ENCODE results near the gene TMEM181. TPM values are rescaled to one million over a fixed set of nuclear protein-coding genes. Genes with fewer than 3 reads are reported as not detected.

Gene TMEM181
- total and polyA plus RNA-seq, 2 of the 13 experiments (the other 11 are each of a cell fraction or from before 2014, with no cell fraction given) = 59.1 to 108 TPM

GRCh38 chr6:158554611-158555361, 5.1 kb upstream of the TMEM181 start (continued):
- TF ChIP-seq IRF9 (CRISPR knock-in tag; IDR thresholded peaks at IDR 0.05; ENCODE audit: borderline replicate concordance) (no peak), KAT8 (CRISPR knock-in tag; IDR thresholded peaks at IDR 0.05) (peak; percentile 85), CCDC6 (CRISPR knock-in tag; IDR thresholded peaks at IDR 0.05) (peak; percentile 54), NONO (IDR thresholded peaks at IDR 0.05) (no peak), NONO (CRISPR knock-in tag; conservative IDR thresholded peaks at IDR 0.05) (peak; percentile 78; the same call in 1 of the 2 replicates), SAP130 (CRISPR knock-in tag; IDR thresholded peaks at IDR 0.05; ENCODE audit: low read depth) (peak; percentile 93), RORA (CRISPR knock-in tag; IDR thresholded peaks at IDR 0.05) (no peak), ZNF224 (CRISPR knock-in tag; IDR thresholded peaks at IDR 0.05) (no peak), EZH2 (conservative IDR thresholded peaks at IDR 0.05; ENCODE audit: low read depth, low read length) (no peak), EP300 (IDR thresholded peaks at IDR 0.05; ENCODE audit: low read depth in 2 of 2, low read length in 2 of 2) (peak in 1 of 2 experiments; percentile 97; a peak in 2 of 4 replicates), EP300 (CRISPR knock-in tag; IDR thresholded peaks at IDR 0.05; ENCODE audit: borderline replicate concordance) (peak; percentile 71; the same call in 1 of the 2 replicates), MED8 (CRISPR knock-in tag; IDR thresholded peaks at IDR 0.05; ENCODE audit: insufficient replicate concordance) (peak; percentile 52), EHMT2 (IDR thresholded peaks at IDR 0.05; ENCODE audit: borderline replicate concordance, low read depth, low read length) (peak; percentile 31; the same call in 1 of the 2 replicates), ZNF484 (CRISPR knock-in tag; IDR thresholded peaks at IDR 0.05; ENCODE audit: borderline replicate concordance, low read depth) (no peak), ZMAT3 (CRISPR knock-in tag; conservative IDR thresholded peaks at IDR 0.05) (peak; percentile 71; the same call in 1 of the 2 replicates), ZNF609 (CRISPR knock-in tag; IDR thresholded peaks at IDR 0.05; ENCODE audit: borderline replicate concordance) (peak; percentile 78), ZNF317 (CRISPR knock-in tag; IDR thresholded peaks at IDR 0.05) (peak; percentile 88), POLR2AphosphoS5 (IDR thresholded peaks at IDR 0.05; ENCODE audit: low read depth, low read length) (no peak), RXRB (CRISPR knock-in tag; IDR thresholded peaks at IDR 0.05; ENCODE audit: borderline replicate concordance) (peak; percentile 96)
- TF ChIP-seq, protein P1, sequence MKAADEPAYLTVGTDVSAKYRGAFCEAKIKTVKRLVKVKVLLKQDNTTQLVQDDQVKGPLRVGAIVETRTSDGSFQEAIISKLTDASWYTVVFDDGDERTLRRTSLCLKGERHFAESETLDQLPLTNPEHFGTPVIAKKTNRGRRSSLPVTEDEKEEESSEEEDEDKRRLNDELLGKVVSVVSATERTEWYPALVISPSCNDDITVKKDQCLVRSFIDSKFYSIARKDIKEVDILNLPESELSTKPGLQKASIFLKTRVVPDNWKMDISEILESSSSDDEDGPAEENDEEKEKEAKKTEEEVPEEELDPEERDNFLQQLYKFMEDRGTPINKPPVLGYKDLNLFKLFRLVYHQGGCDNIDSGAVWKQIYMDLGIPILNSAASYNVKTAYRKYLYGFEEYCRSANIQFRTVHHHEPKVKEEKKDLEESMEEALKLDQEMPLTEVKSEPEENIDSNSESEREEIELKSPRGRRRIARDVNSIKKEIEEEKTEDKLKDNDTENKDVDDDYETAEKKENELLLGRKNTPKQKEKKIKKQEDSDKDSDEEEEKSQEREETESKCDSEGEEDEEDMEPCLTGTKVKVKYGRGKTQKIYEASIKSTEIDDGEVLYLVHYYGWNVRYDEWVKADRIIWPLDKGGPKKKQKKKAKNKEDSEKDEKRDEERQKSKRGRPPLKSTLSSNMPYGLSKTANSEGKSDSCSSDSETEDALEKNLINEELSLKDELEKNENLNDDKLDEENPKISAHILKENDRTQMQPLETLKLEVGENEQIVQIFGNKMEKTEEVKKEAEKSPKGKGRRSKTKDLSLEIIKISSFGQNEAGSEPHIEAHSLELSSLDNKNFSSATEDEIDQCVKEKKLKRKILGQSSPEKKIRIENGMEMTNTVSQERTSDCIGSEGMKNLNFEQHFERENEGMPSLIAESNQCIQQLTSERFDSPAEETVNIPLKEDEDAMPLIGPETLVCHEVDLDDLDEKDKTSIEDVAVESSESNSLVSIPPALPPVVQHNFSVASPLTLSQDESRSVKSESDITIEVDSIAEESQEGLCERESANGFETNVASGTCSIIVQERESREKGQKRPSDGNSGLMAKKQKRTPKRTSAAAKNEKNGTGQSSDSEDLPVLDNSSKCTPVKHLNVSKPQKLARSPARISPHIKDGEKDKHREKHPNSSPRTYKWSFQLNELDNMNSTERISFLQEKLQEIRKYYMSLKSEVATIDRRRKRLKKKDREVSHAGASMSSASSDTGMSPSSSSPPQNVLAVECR (CRISPR knock-in tag; IDR thresholded peaks at IDR 0.05; ENCODE audit: borderline replicate concordance) = peak; percentile 51; the same call in 1 of the 2 replicates

Measured in HepG2 (cell line).